Mesenchymal stem cell (in vitro differentiated cells and primary cell): Measurements from ENCODE around the gene NRROS.

Source experiments
- DNase-seq: peaks from one replicate; pipeline ENCODE4 v3.0.0-alpha.2; 2013
- H2AFZ ChIP-seq: one replicate; pipeline ENCODE4 v1.6.1; 2013; ENCODE audit warnings: low read depth, mild to moderate bottlenecking, control low read depth, inconsistent platforms, low read length, moderate library complexity
- H2AK5ac ChIP-seq: 2 replicates; pipeline ENCODE4 v1.6.1; 2013; ENCODE audit warnings: low read length, moderate library complexity, mild to moderate bottlenecking, inconsistent platforms; ENCODE audit not compliant: severe bottlenecking
- H2BK120ac ChIP-seq: one replicate; pipeline ENCODE4 v1.6.1; 2013; ENCODE audit warnings: low read depth, mild to moderate bottlenecking, inconsistent platforms, low read length, moderate library complexity
- H2BK12ac ChIP-seq, 2 experiments: one replicate each; pipeline ENCODE4 v1.6.1; 2013; ENCODE audit warnings: inconsistent platforms in 2 of 2, low read length in 2 of 2, mild to moderate bottlenecking in 2 of 2, moderate library complexity in 2 of 2, control low read depth in 1 of 2
- H2BK15ac ChIP-seq: one replicate; pipeline ENCODE4 v1.6.1; 2013; ENCODE audit warnings: mild to moderate bottlenecking, low read depth, inconsistent platforms; ENCODE audit not compliant: poor library complexity, severe bottlenecking
- H2BK5ac ChIP-seq: 2 replicates; pipeline ENCODE4 v1.6.1; 2013; ENCODE audit warnings: low read depth, mild to moderate bottlenecking, low read length, control low read depth, inconsistent platforms; ENCODE audit not compliant: poor library complexity, severe bottlenecking
- H3K14ac ChIP-seq, 2 experiments: one replicate each; pipeline ENCODE4 v1.6.1; 2013; ENCODE audit warnings: inconsistent platforms in 2 of 2, low read length in 2 of 2, control low read depth in 1 of 2, mild to moderate bottlenecking in 1 of 2, moderate library complexity in 1 of 2
- H3K18ac ChIP-seq, 2 experiments: one replicate each; pipeline ENCODE4 v1.6.1; 2013; ENCODE audit warnings: inconsistent platforms in 2 of 2, low read length in 2 of 2, control low read depth in 1 of 2, low read depth in 1 of 2, mild to moderate bottlenecking in 1 of 2
- H3K23ac ChIP-seq, 2 experiments: one replicate each; pipeline ENCODE4 v1.6.1; 2013; ENCODE audit warnings: inconsistent platforms in 2 of 2, low read length in 2 of 2, mild to moderate bottlenecking in 2 of 2, moderate library complexity in 2 of 2, control low read depth in 1 of 2
- H3K27ac ChIP-seq: 2 replicates; pipeline ENCODE4 v1.5.1; 2013; ENCODE audit warnings: mild to moderate bottlenecking, moderate library complexity, low read length, control low read depth, inconsistent platforms; ENCODE audit not compliant: poor library complexity, severe bottlenecking
- H3K27me3 ChIP-seq, 2 experiments: 2 replicates each; pipeline versions ENCODE4 v1.6.1 to v1.7.0; 2013; ENCODE audit warnings: low read length in 2 of 2, mild to moderate bottlenecking in 2 of 2, moderate library complexity in 2 of 2, control low read depth in 1 of 2, inconsistent platforms in 1 of 2; ENCODE audit not compliant: control insufficient read depth in 1 of 2, insufficient read depth in 1 of 2
- H3K36me3 ChIP-seq, 2 experiments: 2 replicates each; pipeline versions ENCODE4 v1.6.1 to v1.7.0; 2013; ENCODE audit warnings: low read length in 2 of 2, control low read depth in 1 of 2, inconsistent platforms in 1 of 2, low read depth in 1 of 2, mild to moderate bottlenecking in 1 of 2; ENCODE audit not compliant: insufficient read depth in 2 of 2, control insufficient read depth in 1 of 2
- H3K4ac ChIP-seq, 2 experiments: one replicate each; pipeline ENCODE4 v1.6.1; 2013; ENCODE audit warnings: inconsistent platforms in 2 of 2, low read length in 2 of 2, mild to moderate bottlenecking in 2 of 2, moderate library complexity in 2 of 2, control low read depth in 1 of 2, low read depth in 1 of 2
- H3K4me1 ChIP-seq: 2 replicates; pipeline ENCODE4 v1.6.1; 2013; ENCODE audit warnings: low read depth, low read length, control low read depth; ENCODE audit not compliant: control insufficient read depth, insufficient read depth
- H3K4me2 ChIP-seq: 2 replicates; pipeline ENCODE4 v1.6.1; 2013; ENCODE audit warnings: low read length, mild to moderate bottlenecking, inconsistent platforms; ENCODE audit not compliant: poor library complexity, severe bottlenecking
- H3K4me3 ChIP-seq, 2 experiments: 2 replicates each; pipeline versions ENCODE4 v1.5.1 to v1.7.0; 2013; ENCODE audit warnings: low read length in 2 of 2, mild to moderate bottlenecking in 2 of 2, control low read depth in 1 of 2, low read depth in 1 of 2; ENCODE audit not compliant: insufficient read depth in 1 of 2
- H3K79me1 ChIP-seq: replicated peaks from 2 replicates; pipeline ENCODE4 v1.6.1; 2013; ENCODE audit warnings: mild to moderate bottlenecking, control low read depth, low read length, inconsistent platforms; ENCODE audit not compliant: poor library complexity, severe bottlenecking
- H3K9ac ChIP-seq: 2 replicates; pipeline ENCODE4 v1.7.0; 2013; ENCODE audit warnings: mild to moderate bottlenecking, low read length, moderate library complexity
- H3K9me3 ChIP-seq: 2 replicates; pipeline ENCODE4 v1.7.0; 2013; ENCODE audit warnings: mild to moderate bottlenecking, low read length; ENCODE audit not compliant: control insufficient read depth
- H4K8ac ChIP-seq: one replicate; pipeline ENCODE4 v1.6.1; 2013; ENCODE audit warnings: inconsistent platforms, mild to moderate bottlenecking, low read length, moderate library complexity
- H4K91ac ChIP-seq: one replicate; pipeline ENCODE4 v1.6.1; 2013; ENCODE audit warnings: mild to moderate bottlenecking, low read length, inconsistent platforms
- WGBS: methylation state at CpG from one replicate; pipeline ENCODE4 v1.1.7; 2013; ENCODE audit warnings: mixed read lengths; 5-methylcytosine and 5-hydroxymethylcytosine counted together

Gene NRROS

GRCh38 chr3:196662711-196663571, 23.4 kb downstream of the NRROS start:
- no peaks in the 10 kb centered on the region for H3K79me1 ChIP-seq
- no peak overlapping the region for H2BK120ac ChIP-seq
- DNase-seq = no peak
- H2AFZ ChIP-seq = no peak overlapping the region
- no peak overlapping the region for H3K23ac ChIP-seq
- H3K36me3 ChIP-seq = peaks cover 0 to 21% of the 10 kb centered on the region in 2 experiments
- no peak overlapping the region for H3K27ac ChIP-seq
- peak overlapping the region; percentile 27 for H3K9ac ChIP-seq
- peaks cover 4% of the 10 kb centered on the region for H3K4me1 ChIP-seq
- H3K9me3 ChIP-seq = no peaks in the 10 kb centered on the region
- H2BK12ac ChIP-seq = no peak overlapping the region
- H3K27me3 ChIP-seq = no peaks in the 10 kb centered on the region
- H4K8ac ChIP-seq = no peak overlapping the region
- no peak overlapping the region for H2BK5ac ChIP-seq
- H4K91ac ChIP-seq = no peak overlapping the region
- no peak overlapping the region for H2BK15ac ChIP-seq
- 75% methylated on average over 13 of the region's 15 CpGs for WGBS
- H3K14ac ChIP-seq = no peak overlapping the region
- no peak overlapping the region for H3K4me2 ChIP-seq
- no peak overlapping the region for H3K4ac ChIP-seq
- H3K4me3 ChIP-seq = no peak overlapping the region
- no peak overlapping the region for H2AK5ac ChIP-seq
- H3K18ac ChIP-seq = no peak overlapping the region

- Histone ChIP-seq H3K36me3 (peaks cover 0 to 3% of the 10 kb centered on the region in 2 experiments), H3K79me1 (no peaks in the 10 kb centered on the region), H2AK5ac (no peak overlapping the region), H3K9ac (peak overlapping the region; percentile 18), H2BK15ac (no peak overlapping the region), H4K91ac (peak overlapping the region; percentile 37), H2BK12ac (no peak overlapping the region), H3K4ac (peak overlapping the region in 1 of 2 experiments; percentile 64), H4K8ac (peak overlapping the region; percentile 89), H3K4me3 (peak overlapping the region in 1 of 2 experiments; percentile 11), H3K4me1 (peaks cover 4% of the 10 kb centered on the region), H3K14ac (no peak overlapping the region), H3K27ac (no peak overlapping the region), H3K4me2 (peak overlapping the region; percentile 45), H3K9me3 (no peaks in the 10 kb centered on the region), H2BK120ac (no peak overlapping the region), H2AFZ (no peak overlapping the region), H3K27me3 (peaks cover 0 to 6% of the 10 kb centered on the region in 2 experiments), H3K23ac (no peak overlapping the region), H3K18ac (peak overlapping the region; percentile 1 to 14), H2BK5ac (no peak overlapping the region)
- 57% methylated on average over 20 of the region's 23 CpGs for WGBS
- peak; percentile 93 for DNase-seq
These were observed 26.7 kb downstream of the NRROS start for GRCh38 chr3:196666001-196666867.

GRCh38 chr3:196667056-196667825, 27.7 kb downstream of the NRROS start:
- no peak overlapping the region for H2BK120ac ChIP-seq
- no peak overlapping the region for H2AFZ ChIP-seq
- H3K9me3 ChIP-seq = no peaks in the 10 kb centered on the region
- no peak overlapping the region for H4K91ac ChIP-seq
- no peak overlapping the region for H2BK5ac ChIP-seq
- 96% methylated on average over 12 of the region's 14 CpGs for WGBS
- no peak overlapping the region for H2BK15ac ChIP-seq
- no peak overlapping the region for H3K14ac ChIP-seq
- H2AK5ac ChIP-seq = no peak overlapping the region
- no peak overlapping the region for H4K8ac ChIP-seq
- peak overlapping the region in 1 of 2 experiments; percentile 52 for H2BK12ac ChIP-seq
- peak overlapping the region in 1 of 2 experiments; percentile 40 for H3K18ac ChIP-seq
- no peaks in the 10 kb centered on the region for H3K36me3 ChIP-seq
- peaks cover 4% of the 10 kb centered on the region for H3K4me1 ChIP-seq
- H3K4ac ChIP-seq = peak overlapping the region in 1 of 2 experiments; percentile 28
- H3K27ac ChIP-seq = no peak overlapping the region
- no peak overlapping the region for H3K9ac ChIP-seq
- no peaks in the 10 kb centered on the region for H3K79me1 ChIP-seq
- no peak overlapping the region for H3K4me3 ChIP-seq
- peak overlapping the region in 1 of 2 experiments; percentile 40 for H3K23ac ChIP-seq
- H3K27me3 ChIP-seq = peaks cover 0 to 6% of the 10 kb centered on the region in 2 experiments
- no peak overlapping the region for H3K4me2 ChIP-seq
- DNase-seq = no peak
